Hepatocyte (in vitro differentiated cells): Measurements from ENCODE around the gene C20orf96. TPM values are rescaled to one million over a fixed set of nuclear protein-coding genes. Genes with fewer than 3 reads are reported as not detected.
"Not testable (repeated sequence)": the region's sequence is repeated elsewhere in the genome, so short reads cannot be mapped to it uniquely, and the experiment has no call there.

ENCODE experiments used
- DNase-seq: peaks from one replicate; pipeline ENCODE4 v3.0.0-alpha.2; 2016; ENCODE audit warnings: low spot score
- H2AFZ ChIP-seq: fragments of 200-600 bp; sonication (generic); 2 replicates; pipeline ENCODE4 v1.6.0; 2016; ENCODE audit warnings: antibody characterized with exemption, mild to moderate bottlenecking
- H3K27ac ChIP-seq: fragments of 200-600 bp; sonication (generic); 2 replicates; pipeline ENCODE4 v1.5.1; 2016; ENCODE audit warnings: mild to moderate bottlenecking
- H3K27me3 ChIP-seq: fragments of 200-600 bp; sonication (generic); 2 replicates; pipeline ENCODE4 v1.6.1; 2016
- H3K36me3 ChIP-seq: fragments of 200-600 bp; sonication (generic); replicated peaks from 2 replicates; pipeline ENCODE4 v1.5.1; 2016; ENCODE audit warnings: low read depth; ENCODE audit not compliant: insufficient read depth
- H3K4me1 ChIP-seq: fragments of 200-600 bp; sonication (generic); 2 replicates; pipeline ENCODE4 v1.5.1; 2016; ENCODE audit warnings: mild to moderate bottlenecking, moderate library complexity; ENCODE audit not compliant: insufficient read depth
- H3K4me2 ChIP-seq: fragments of 200-600 bp; sonication (generic); 2 replicates; pipeline ENCODE4 v1.6.0; 2016
- H3K4me3 ChIP-seq: fragments of 200-600 bp; sonication (generic); 2 replicates; pipeline ENCODE4 v1.5.1; 2016; ENCODE audit warnings: mild to moderate bottlenecking
- H3K79me2 ChIP-seq: fragments of 200-600 bp; sonication (generic); 2 replicates; pipeline ENCODE4 v1.6.0; 2017; ENCODE audit warnings: mild to moderate bottlenecking
- H3K9me2 ChIP-seq: fragments of 200-600 bp; sonication (generic); replicated peaks from 2 replicates; pipeline ENCODE4 v1.6.0; 2017; ENCODE audit warnings: mild to moderate bottlenecking; ENCODE audit not compliant: insufficient read depth
- H3K9me3 ChIP-seq: fragments of 200-600 bp; sonication (generic); 2 replicates; pipeline ENCODE4 v1.5.1; 2016; ENCODE audit warnings: low read depth, mild to moderate bottlenecking
- H4K20me1 ChIP-seq: fragments of 200-600 bp; sonication (generic); 2 replicates; pipeline ENCODE4 v1.6.0; 2016; ENCODE audit warnings: mild to moderate bottlenecking; ENCODE audit not compliant: insufficient read depth, poor library complexity, severe bottlenecking
- CTCF ChIP-seq: fragments of 200-600 bp; sonication (generic); IDR thresholded peaks from 2 replicates; pipeline ENCODE4 v1.5.1; 2016; ENCODE audit warnings: antibody characterized with exemption, mild to moderate bottlenecking; ENCODE audit not compliant: poor library complexity
- EZH2 ChIP-seq: fragments of 200-600 bp; sonication (generic); IDR thresholded peaks from 2 replicates; pipeline ENCODE4 v1.6.1; 2016; ENCODE audit warnings: antibody characterized with exemption, mild to moderate bottlenecking, borderline replicate concordance
- EZH2phosphoT487 ChIP-seq: fragments of 200-600 bp; sonication (generic); IDR thresholded peaks from one replicate; pipeline ENCODE4 v1.6.1; 2018; ENCODE audit warnings: antibody characterized with exemption, mild to moderate bottlenecking, low read depth, moderate library complexity; ENCODE audit not compliant: unreplicated experiment, severe bottlenecking
- WGBS: methylation state at CpG from one replicate; pipeline ENCODE4 v1.1.6; 2016; ENCODE audit warnings: low lambda C conversion rate; ENCODE audit errors: missing lambda C conversion rate; 5-methylcytosine and 5-hydroxymethylcytosine counted together
- polyA plus RNA-seq: library from polyadenylated mRNA; unstranded; fragments of >200 nt; fragmentation: Nextera tagmentation; extraction: Ambion mirVana; gene quantifications from 2 replicates; pipeline ENCODE4 v1.2.1, GENCODE V29; 2016
- total RNA-seq: library from RNA; depleted of rRNA; stranded (reverse); fragments of >200 nt; gene quantifications from 2 replicates; pipeline ENCODE4 v1.2.3, GENCODE V29; 2014

Gene C20orf96
- total RNA-seq (2.9 and 3.5 TPM in 2 replicates), polyA plus RNA-seq (10.6 and 14.0 TPM in 2 replicates)

- Histone ChIP-seq H3K79me2 (peaks cover 17% of the 10 kb centered on the region), H3K4me3 (peak within 1 kb of the TSS; percentile 57), H3K4me2 (peak within 1 kb of the TSS; percentile 79), H2AFZ (peak within 1 kb of the TSS; percentile 86), H3K9me2 (no peaks in the 10 kb centered on the region), H4K20me1 (no peaks in the 10 kb centered on the region), H3K4me1 (peaks cover 10% of the 10 kb centered on the region), H3K9me3 (no peaks in the 10 kb centered on the region), H3K27me3 (no peaks in the 10 kb centered on the region), H3K36me3 (no peaks in the 10 kb centered on the region), H3K27ac (peak within 1 kb of the TSS; percentile 81)
- DNase-seq: peak; percentile 95
- TF ChIP-seq CTCF: peak; percentile 28
- no peak for TF ChIP-seq EZH2phosphoT487
- WGBS: 1% methylated on average over 35 of the region's 43 CpGs
Observed at GRCh38 chr20:290084-290831, at the start of gene C20orf96. Gene C20orf96 (minus strand): TSS chr20:290750. CDS start chr20:290610, 140 bp downstream.

DNA sequence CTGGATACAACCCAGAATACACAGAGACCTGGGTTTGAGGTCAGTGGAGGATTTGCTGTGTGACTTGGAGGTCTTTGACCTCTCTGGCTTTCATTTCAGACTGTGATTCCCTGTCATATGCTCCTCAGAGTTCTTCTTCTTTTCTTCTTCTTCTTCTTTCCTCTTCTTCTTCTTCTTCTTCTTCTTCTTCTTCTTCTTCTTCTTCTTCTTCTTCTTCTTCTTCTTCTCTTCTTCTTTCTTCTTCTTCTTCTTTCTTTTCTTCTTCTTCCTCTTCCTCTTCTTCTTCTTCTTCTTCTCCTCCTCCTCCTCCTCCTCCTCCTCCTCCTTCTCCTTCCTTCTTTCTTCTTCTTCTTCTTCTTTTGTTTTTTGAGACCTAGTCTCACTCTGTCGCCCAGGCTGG is 45.5 kb upstream of the C20orf96 start:
- H3K9me3 ChIP-seq, H3K27me3 ChIP-seq, DNase-seq, H3K4me3 ChIP-seq, H3K27ac ChIP-seq, H3K79me2 ChIP-seq, H2AFZ ChIP-seq, H4K20me1 ChIP-seq, H3K4me1 ChIP-seq, H3K9me2 ChIP-seq, H3K36me3 ChIP-seq, H3K4me2 ChIP-seq: not testable (repeated sequence)
- WGBS: 71% methylated on average over 1 of the region's 1 CpG

DNA sequence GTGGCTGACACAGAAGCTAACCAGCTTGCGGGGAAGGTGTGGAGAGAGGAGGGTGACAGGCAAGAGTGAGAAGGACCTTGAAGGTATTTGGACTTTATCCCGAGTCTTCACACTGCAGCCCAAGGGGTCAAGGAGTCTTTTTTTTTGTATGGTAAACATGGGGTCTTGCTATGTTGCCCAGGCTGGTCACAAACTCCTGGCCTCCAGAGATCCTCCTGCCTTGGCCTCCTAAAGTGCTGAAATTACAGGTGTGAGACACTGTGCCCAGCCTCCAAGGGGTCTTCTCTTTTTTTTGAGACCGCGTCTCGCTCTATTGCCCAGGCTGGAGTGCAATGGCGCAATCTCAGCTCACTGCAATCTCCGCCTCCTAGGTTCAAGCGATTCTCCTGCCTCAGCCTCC is 44.0 kb upstream of the C20orf96 start:
- Histone ChIP-seq H3K4me3 (no peak overlapping the region), H3K79me2 (peaks cover 4% of the 10 kb centered on the region), H2AFZ (no peak overlapping the region), H3K9me3 (no peaks in the 10 kb centered on the region), H3K27me3 (no peaks in the 10 kb centered on the region), H3K4me2 (no peak overlapping the region), H3K4me1 (no peaks in the 10 kb centered on the region), H3K9me2 (no peaks in the 10 kb centered on the region), H3K36me3 (no peaks in the 10 kb centered on the region), H4K20me1 (peaks cover 13% of the 10 kb centered on the region), H3K27ac (no peak overlapping the region)
- 97% methylated on average over 8 of the region's 8 CpGs for WGBS
- TF ChIP-seq EZH2 (no peak), EZH2phosphoT487 (no peak), CTCF (no peak)
- DNase-seq: no peak

- Histone ChIP-seq H3K4me2 (no peak overlapping the region), H3K79me2 (peaks cover 32% of the 10 kb centered on the region), H3K4me3 (no peak overlapping the region), H4K20me1 (peaks cover 35% of the 10 kb centered on the region), H2AFZ (no peak overlapping the region), H3K27me3 (no peaks in the 10 kb centered on the region), H3K4me1 (peaks cover 5% of the 10 kb centered on the region), H3K9me2 (no peaks in the 10 kb centered on the region), H3K9me3 (no peaks in the 10 kb centered on the region), H3K27ac (peak overlapping the region; percentile 8), H3K36me3 (no peaks in the 10 kb centered on the region)
- TF ChIP-seq EZH2phosphoT487: no peak
- peak; percentile 75 for TF ChIP-seq CTCF
- DNase-seq: peak; percentile 83
- 51% methylated on average over 16 of the region's 16 CpGs for WGBS
Observed at GRCh38 chr20:330233-331149, 39.9 kb upstream of the C20orf96 start.
